Hepatocyte (in vitro differentiated cells): ENCODE measurements around the gene PRDM16. TPM values are rescaled to one million over a fixed set of nuclear protein-coding genes. Genes with fewer than 3 reads are reported as not detected.

Experiments used
- DNase-seq: peaks from one replicate; pipeline ENCODE4 v3.0.0-alpha.2; 2016; ENCODE audit warnings: low spot score
- H2AFZ ChIP-seq: fragments of 200-600 bp; sonication (generic); 2 replicates; pipeline ENCODE4 v1.6.0; 2016; ENCODE audit warnings: antibody characterized with exemption, mild to moderate bottlenecking
- H3K27ac ChIP-seq: fragments of 200-600 bp; sonication (generic); 2 replicates; pipeline ENCODE4 v1.5.1; 2016; ENCODE audit warnings: mild to moderate bottlenecking
- H3K27me3 ChIP-seq: fragments of 200-600 bp; sonication (generic); 2 replicates; pipeline ENCODE4 v1.6.1; 2016
- H3K36me3 ChIP-seq: fragments of 200-600 bp; sonication (generic); replicated peaks from 2 replicates; pipeline ENCODE4 v1.5.1; 2016; ENCODE audit warnings: low read depth; ENCODE audit not compliant: insufficient read depth
- H3K4me1 ChIP-seq: fragments of 200-600 bp; sonication (generic); 2 replicates; pipeline ENCODE4 v1.5.1; 2016; ENCODE audit warnings: mild to moderate bottlenecking, moderate library complexity; ENCODE audit not compliant: insufficient read depth
- H3K4me2 ChIP-seq: fragments of 200-600 bp; sonication (generic); 2 replicates; pipeline ENCODE4 v1.6.0; 2016
- H3K4me3 ChIP-seq: fragments of 200-600 bp; sonication (generic); 2 replicates; pipeline ENCODE4 v1.5.1; 2016; ENCODE audit warnings: mild to moderate bottlenecking
- H3K79me2 ChIP-seq: fragments of 200-600 bp; sonication (generic); 2 replicates; pipeline ENCODE4 v1.6.0; 2017; ENCODE audit warnings: mild to moderate bottlenecking
- H3K9me2 ChIP-seq: fragments of 200-600 bp; sonication (generic); replicated peaks from 2 replicates; pipeline ENCODE4 v1.6.0; 2017; ENCODE audit warnings: mild to moderate bottlenecking; ENCODE audit not compliant: insufficient read depth
- H3K9me3 ChIP-seq: fragments of 200-600 bp; sonication (generic); 2 replicates; pipeline ENCODE4 v1.5.1; 2016; ENCODE audit warnings: low read depth, mild to moderate bottlenecking
- H4K20me1 ChIP-seq: fragments of 200-600 bp; sonication (generic); 2 replicates; pipeline ENCODE4 v1.6.0; 2016; ENCODE audit warnings: mild to moderate bottlenecking; ENCODE audit not compliant: insufficient read depth, poor library complexity, severe bottlenecking
- CTCF ChIP-seq: fragments of 200-600 bp; sonication (generic); IDR thresholded peaks from 2 replicates; pipeline ENCODE4 v1.5.1; 2016; ENCODE audit warnings: antibody characterized with exemption, mild to moderate bottlenecking; ENCODE audit not compliant: poor library complexity
- EZH2 ChIP-seq: fragments of 200-600 bp; sonication (generic); IDR thresholded peaks from 2 replicates; pipeline ENCODE4 v1.6.1; 2016; ENCODE audit warnings: antibody characterized with exemption, mild to moderate bottlenecking, borderline replicate concordance
- EZH2phosphoT487 ChIP-seq: fragments of 200-600 bp; sonication (generic); IDR thresholded peaks from one replicate; pipeline ENCODE4 v1.6.1; 2018; ENCODE audit warnings: antibody characterized with exemption, mild to moderate bottlenecking, low read depth, moderate library complexity; ENCODE audit not compliant: unreplicated experiment, severe bottlenecking
- WGBS: methylation state at CpG from one replicate; pipeline ENCODE4 v1.1.6; 2016; ENCODE audit warnings: low lambda C conversion rate; ENCODE audit errors: missing lambda C conversion rate; 5-methylcytosine and 5-hydroxymethylcytosine counted together
- polyA plus RNA-seq: library from polyadenylated mRNA; unstranded; fragments of >200 nt; fragmentation: Nextera tagmentation; extraction: Ambion mirVana; gene quantifications from 2 replicates; pipeline ENCODE4 v1.2.1, GENCODE V29; 2016
- total RNA-seq: library from RNA; depleted of rRNA; stranded (reverse); fragments of >200 nt; gene quantifications from 2 replicates; pipeline ENCODE4 v1.2.3, GENCODE V29; 2014

Gene PRDM16
- total and polyA plus RNA-seq, 2 experiments from 2014 or later, result 8.1 to 9.9 TPM

- Histone ChIP-seq H3K4me3 (no peak overlapping the region), H3K79me2 (no peaks in the 10 kb centered on the region), H3K9me2 (no peaks in the 10 kb centered on the region), H3K4me1 (no peaks in the 10 kb centered on the region), H4K20me1 (no peaks in the 10 kb centered on the region), H3K27me3 (no peaks in the 10 kb centered on the region), H3K9me3 (no peaks in the 10 kb centered on the region), H3K36me3 (no peaks in the 10 kb centered on the region), H3K4me2 (no peak overlapping the region), H2AFZ (no peak overlapping the region), H3K27ac (no peak overlapping the region)
- DNase-seq, result no peak
- WGBS, result 77% methylated on average over 11 of the region's 11 CpGs
- TF ChIP-seq CTCF, result no peak
- no peak for TF ChIP-seq EZH2phosphoT487
- TF ChIP-seq EZH2, result no peak
Measured at GRCh38 chr1:3026581-3027391, 42.2 kb upstream of the PRDM16 start.

DNA sequence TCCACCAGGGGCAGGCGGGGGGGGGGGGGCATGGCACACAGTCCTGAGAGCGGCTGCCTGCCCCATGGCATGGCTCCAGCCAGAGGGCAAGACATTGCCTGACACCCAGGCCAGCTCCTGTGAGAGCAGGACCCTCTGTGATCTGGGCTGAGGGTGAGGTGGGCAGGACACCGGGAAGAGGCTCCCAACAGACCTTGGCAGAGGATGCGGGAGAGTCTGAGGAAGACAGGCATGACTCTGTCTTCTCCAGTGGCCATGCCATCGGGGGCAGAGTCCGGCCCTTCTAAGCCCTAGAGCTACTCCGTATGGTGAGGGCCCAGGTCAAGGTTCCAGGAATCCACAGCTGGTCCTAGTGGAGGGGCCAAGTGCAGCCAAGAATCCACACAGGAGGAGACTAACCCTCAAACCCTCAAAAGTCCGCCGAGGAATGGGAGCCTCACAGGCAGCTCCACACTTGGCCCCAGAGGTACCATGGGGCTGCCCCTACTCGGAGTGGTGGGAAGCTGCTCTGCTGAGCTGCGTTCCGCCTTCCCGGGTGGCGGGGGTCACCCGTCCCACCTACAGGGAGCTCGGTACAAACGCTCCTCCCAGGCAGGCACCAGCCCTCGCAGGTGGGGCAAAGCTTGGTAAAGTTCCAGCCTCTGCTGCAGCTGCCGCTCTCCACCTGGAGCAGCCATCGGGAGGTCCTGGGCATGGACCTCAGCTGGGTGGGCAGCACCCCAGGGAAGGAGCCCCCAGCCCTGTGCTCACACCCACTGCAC, 41.2 kb upstream of the PRDM16 start:
- DNase-seq, result no peak
- Histone ChIP-seq H3K4me1 (no peaks in the 10 kb centered on the region), H3K36me3 (no peaks in the 10 kb centered on the region), H3K27ac (no peak overlapping the region), H3K4me2 (no peak overlapping the region), H3K79me2 (no peaks in the 10 kb centered on the region), H4K20me1 (no peaks in the 10 kb centered on the region), H2AFZ (no peak overlapping the region), H3K4me3 (no peak overlapping the region), H3K9me3 (no peaks in the 10 kb centered on the region), H3K27me3 (no peaks in the 10 kb centered on the region), H3K9me2 (no peaks in the 10 kb centered on the region)
- TF ChIP-seq CTCF, result no peak
- TF ChIP-seq EZH2, result no peak
- no peak for TF ChIP-seq EZH2phosphoT487
- 90% methylated on average over 16 of the region's 20 CpGs for WGBS

DNA sequence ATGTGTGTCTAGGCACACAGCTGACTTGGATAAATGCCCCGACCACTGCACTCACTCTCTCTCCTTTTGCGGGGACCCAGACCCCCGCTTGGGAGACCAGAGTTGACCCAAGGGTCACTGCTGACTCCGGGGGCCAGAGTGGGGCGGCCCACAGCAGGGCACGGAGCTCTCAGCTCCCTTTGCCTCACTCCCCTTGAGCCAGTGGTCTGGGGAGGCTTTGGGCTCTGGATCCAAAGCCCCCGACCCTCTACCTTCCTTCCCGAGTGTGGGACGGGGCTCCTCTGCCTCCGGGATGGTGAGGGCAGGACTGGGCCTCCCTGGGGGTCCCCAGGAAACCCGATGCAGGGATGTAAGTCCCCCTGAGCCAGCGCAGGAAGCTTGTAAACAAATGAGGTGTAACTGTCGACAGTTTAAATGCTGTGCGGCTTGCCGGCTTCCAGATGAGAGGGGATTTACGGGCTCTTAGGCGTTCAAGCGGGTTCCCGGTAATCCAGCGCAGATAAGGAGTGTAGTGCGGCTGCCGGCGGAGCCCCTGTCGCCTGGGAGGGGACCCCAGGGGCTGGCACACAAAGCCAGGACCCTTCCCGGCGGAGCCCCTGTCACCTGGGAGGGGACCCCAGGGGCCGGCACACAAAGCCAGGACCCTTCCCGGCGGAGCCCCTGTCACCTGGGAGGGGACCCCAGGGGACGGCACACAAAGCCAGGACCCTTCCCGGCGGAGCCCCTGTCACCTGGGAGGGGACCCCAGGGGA, 40.3 kb upstream of the PRDM16 start:
- DNase-seq, result no peak

More for the DNA sequence above, 40.3 kb upstream of the PRDM16 start:
- H3K27ac ChIP-seq, result no peak overlapping the region
- H3K27me3 ChIP-seq, result no peaks in the 10 kb centered on the region
- no peaks in the 10 kb centered on the region for H3K9me3 ChIP-seq
- TF ChIP-seq EZH2 (no peak), EZH2phosphoT487 (no peak), CTCF (no peak)
- H3K4me2 ChIP-seq, result no peak overlapping the region
- 80% methylated on average over 27 of the region's 32 CpGs for WGBS
- H4K20me1 ChIP-seq, result no peaks in the 10 kb centered on the region
- no peak overlapping the region for H2AFZ ChIP-seq
- no peaks in the 10 kb centered on the region for H3K36me3 ChIP-seq
- H3K79me2 ChIP-seq, result no peaks in the 10 kb centered on the region
- no peaks in the 10 kb centered on the region for H3K4me1 ChIP-seq
- no peak overlapping the region for H3K4me3 ChIP-seq
- no peaks in the 10 kb centered on the region for H3K9me2 ChIP-seq
